Measurements from ENCODE around the gene CTNNA2.

DNA sequence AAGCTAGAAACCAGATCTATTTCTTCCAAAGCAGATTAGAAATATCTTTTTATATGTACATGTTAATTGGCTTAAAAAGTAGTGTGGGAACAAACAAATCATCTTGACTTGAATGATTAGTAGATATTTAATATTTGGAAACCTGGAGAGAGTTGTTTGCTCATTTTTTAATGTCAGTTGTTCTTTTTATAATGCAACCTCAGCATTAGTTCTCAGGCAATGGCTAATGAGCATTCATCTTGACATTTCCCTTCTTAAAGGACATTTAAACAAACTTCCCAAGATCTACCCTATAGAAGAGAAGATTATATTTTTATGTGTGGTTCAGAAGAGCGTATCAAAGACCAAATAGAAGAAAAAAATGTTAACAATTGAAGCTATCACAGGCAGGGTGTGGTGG, 334.0 kb downstream of the CTNNA2 start:
- TF ChIP-seq EP300 (IDR thresholded peaks at IDR 0.05; ENCODE audit: borderline replicate concordance) (no peak), TAF1 (IDR thresholded peaks at IDR 0.05; ENCODE audit: low read depth) (no peak)
- TF ChIP-seq, protein P1, sequence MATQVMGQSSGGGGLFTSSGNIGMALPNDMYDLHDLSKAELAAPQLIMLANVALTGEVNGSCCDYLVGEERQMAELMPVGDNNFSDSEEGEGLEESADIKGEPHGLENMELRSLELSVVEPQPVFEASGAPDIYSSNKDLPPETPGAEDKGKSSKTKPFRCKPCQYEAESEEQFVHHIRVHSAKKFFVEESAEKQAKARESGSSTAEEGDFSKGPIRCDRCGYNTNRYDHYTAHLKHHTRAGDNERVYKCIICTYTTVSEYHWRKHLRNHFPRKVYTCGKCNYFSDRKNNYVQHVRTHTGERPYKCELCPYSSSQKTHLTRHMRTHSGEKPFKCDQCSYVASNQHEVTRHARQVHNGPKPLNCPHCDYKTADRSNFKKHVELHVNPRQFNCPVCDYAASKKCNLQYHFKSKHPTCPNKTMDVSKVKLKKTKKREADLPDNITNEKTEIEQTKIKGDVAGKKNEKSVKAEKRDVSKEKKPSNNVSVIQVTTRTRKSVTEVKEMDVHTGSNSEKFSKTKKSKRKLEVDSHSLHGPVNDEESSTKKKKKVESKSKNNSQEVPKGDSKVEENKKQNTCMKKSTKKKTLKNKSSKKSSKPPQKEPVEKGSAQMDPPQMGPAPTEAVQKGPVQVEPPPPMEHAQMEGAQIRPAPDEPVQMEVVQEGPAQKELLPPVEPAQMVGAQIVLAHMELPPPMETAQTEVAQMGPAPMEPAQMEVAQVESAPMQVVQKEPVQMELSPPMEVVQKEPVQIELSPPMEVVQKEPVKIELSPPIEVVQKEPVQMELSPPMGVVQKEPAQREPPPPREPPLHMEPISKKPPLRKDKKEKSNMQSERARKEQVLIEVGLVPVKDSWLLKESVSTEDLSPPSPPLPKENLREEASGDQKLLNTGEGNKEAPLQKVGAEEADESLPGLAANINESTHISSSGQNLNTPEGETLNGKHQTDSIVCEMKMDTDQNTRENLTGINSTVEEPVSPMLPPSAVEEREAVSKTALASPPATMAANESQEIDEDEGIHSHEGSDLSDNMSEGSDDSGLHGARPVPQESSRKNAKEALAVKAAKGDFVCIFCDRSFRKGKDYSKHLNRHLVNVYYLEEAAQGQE (IDR thresholded peaks at IDR 0.05; ENCODE audit: low read depth) = no peak
